ENCODE data around the gene RNF215. TPM values are rescaled to one million over a fixed set of nuclear protein-coding genes. Genes with fewer than 3 reads are reported as not detected.

The RNF215 gene
- total RNA-seq, 1 donor from 2014 or later, result 8.6 TPM

- Mint-ChIP-seq H3K4me3 (no peak overlapping the region), H3K4me1 (peaks cover 14% of the 10 kb centered on the region), H3K27ac (no peak overlapping the region), H3K9me3 (peaks cover 5% of the 10 kb centered on the region), H3K36me3 (ENCODE audit: low read depth) (peaks cover 10% of the 10 kb centered on the region), H3K27me3 (peaks cover 6% of the 10 kb centered on the region)
- intact Hi-C loops (cut with micrococcal nuclease), result no loop called here
- ATAC-seq (ENCODE audit: low read depth) (no peak), DNase-seq (no peak)
- ChIA-PET POLR2A (interaction anchor here (0.6 to 5.2 kb wide), 2 partner anchors 9 to 122 kb away, joined by 3 to 36 read pairs; partner anchors contain the start of gene MTFP1), CTCF (interaction anchor here (1.0 kb wide), 1 partner anchor 9 kb away, joined by 3 read pairs; no protein-coding TSS in a partner anchor)
- TF ChIP-seq, protein P1, sequence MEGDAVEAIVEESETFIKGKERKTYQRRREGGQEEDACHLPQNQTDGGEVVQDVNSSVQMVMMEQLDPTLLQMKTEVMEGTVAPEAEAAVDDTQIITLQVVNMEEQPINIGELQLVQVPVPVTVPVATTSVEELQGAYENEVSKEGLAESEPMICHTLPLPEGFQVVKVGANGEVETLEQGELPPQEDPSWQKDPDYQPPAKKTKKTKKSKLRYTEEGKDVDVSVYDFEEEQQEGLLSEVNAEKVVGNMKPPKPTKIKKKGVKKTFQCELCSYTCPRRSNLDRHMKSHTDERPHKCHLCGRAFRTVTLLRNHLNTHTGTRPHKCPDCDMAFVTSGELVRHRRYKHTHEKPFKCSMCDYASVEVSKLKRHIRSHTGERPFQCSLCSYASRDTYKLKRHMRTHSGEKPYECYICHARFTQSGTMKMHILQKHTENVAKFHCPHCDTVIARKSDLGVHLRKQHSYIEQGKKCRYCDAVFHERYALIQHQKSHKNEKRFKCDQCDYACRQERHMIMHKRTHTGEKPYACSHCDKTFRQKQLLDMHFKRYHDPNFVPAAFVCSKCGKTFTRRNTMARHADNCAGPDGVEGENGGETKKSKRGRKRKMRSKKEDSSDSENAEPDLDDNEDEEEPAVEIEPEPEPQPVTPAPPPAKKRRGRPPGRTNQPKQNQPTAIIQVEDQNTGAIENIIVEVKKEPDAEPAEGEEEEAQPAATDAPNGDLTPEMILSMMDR (IDR thresholded peaks at IDR 0.05), result no peak
Measured at GRCh38 chr22:30433773-30434172, 46.6 kb upstream of the RNF215 start.

DNA sequence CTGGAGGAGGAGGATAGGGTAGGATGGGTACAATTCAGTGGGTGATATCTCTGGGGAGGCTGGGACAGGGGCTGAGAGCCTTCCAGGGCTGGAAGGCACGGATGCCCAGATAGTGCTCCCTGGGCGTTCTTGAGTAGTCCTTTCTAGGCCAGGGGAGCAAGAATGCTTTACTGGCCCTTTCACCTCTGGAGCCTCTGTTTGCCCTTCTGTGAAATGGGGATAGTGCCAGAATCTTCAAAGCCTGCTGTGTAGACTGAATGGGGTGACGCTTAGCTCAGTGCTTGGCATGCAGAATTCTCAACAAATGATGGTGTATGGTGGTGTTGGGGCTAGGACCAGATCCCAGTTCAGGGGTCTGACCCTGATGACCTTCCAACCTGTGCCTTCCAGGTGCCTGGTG lies 46.0 kb upstream of the RNF215 start:
- peaks cover 1% of the 10 kb centered on the region for H3K27me3 Mint-ChIP-seq
- DNase-seq, result no peak
- ATAC-seq (ENCODE audit: low read depth), result no peak
- no peak overlapping the region for H3K4me3 Mint-ChIP-seq
- TF ChIP-seq, protein P1 (IDR thresholded peaks at IDR 0.05), result no peak
- intact Hi-C loops (cut with micrococcal nuclease), result no loop called here
- no peak overlapping the region for H3K27ac Mint-ChIP-seq
- H3K9me3 Mint-ChIP-seq, result peaks cover 5% of the 10 kb centered on the region
- ChIA-PET POLR2A (interaction anchor here (0.6 to 5.2 kb wide), 2 partner anchors 8 to 122 kb away, joined by 3 to 36 read pairs; partner anchors contain the start of gene MTFP1), CTCF (interaction anchor here (1.0 to 1.3 kb wide), 2 partner anchors 8 to 145 kb away, joined by 3 to 4 read pairs; no protein-coding TSS in a partner anchor)
- H3K36me3 Mint-ChIP-seq (ENCODE audit: low read depth), result peaks cover 16% of the 10 kb centered on the region
- peaks cover 14% of the 10 kb centered on the region for H3K4me1 Mint-ChIP-seq

DNA sequence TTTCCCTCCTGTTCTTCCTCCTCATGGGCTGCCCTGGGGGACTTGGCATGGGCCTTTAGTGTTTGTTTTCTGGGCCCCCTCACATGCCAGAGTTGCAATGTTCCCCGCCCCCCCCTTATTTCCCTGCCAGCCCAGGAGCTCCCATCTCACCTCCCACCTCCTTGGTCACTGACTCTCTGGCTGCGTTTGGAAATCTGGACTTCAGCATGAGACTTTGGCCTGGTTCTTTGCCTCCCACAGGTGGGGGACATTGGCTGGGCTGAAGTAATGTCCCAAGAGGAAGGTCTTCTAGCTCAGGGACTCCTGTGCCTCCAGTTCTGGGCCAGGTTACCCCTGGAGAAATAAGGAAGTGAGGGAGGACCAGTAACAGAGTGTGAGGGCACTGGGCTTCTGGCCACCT lies 45.3 kb upstream of the RNF215 start:
- no peak for DNase-seq
- POLR2A ChIA-PET, result interaction anchor here (0.5 to 5.2 kb wide), 2 partner anchors 8 to 267 kb away, joined by 3 to 36 read pairs; partner anchors contain the start of gene MTFP1
- CTCF ChIA-PET, result interaction anchor here (1.3 kb wide), 1 partner anchor 145 kb away, joined by 4 read pairs; no protein-coding TSS in a partner anchor
- ATAC-seq (ENCODE audit: low read depth), result no peak
- H3K9me3 Mint-ChIP-seq, result peaks cover 5% of the 10 kb centered on the region
- H3K36me3 Mint-ChIP-seq (ENCODE audit: low read depth), result peaks cover 19% of the 10 kb centered on the region
- TF ChIP-seq, protein P1 (IDR thresholded peaks at IDR 0.05), result no peak
- H3K27me3 Mint-ChIP-seq, result no peaks in the 10 kb centered on the region
- peaks cover 14% of the 10 kb centered on the region for H3K4me1 Mint-ChIP-seq
- no peak overlapping the region for H3K27ac Mint-ChIP-seq
- no peak overlapping the region for H3K4me3 Mint-ChIP-seq
- intact Hi-C loops (cut with micrococcal nuclease), result no loop called here

DNA sequence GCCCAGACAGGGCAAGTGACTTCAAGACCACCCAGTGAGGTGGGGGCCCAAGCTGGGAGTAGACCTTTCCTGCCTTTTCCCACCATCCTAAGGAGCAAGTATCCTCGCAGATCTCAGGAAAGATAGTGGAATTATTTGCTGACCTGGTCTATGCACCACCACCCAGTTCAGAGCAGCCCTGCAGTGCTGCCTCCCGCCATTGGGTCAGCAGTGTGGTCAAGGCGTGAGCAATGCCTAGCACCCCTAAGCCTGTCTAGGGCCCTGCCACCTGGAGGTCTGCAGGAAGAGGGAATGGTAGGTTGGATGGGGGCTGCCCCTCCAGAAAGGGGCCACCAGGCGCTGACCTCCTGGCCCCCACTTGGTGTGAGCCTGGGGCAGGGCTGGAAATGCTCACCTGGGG lies 44.9 kb upstream of the RNF215 start:
- no peak overlapping the region for H3K27ac Mint-ChIP-seq
- peaks cover 5% of the 10 kb centered on the region for H3K9me3 Mint-ChIP-seq
- POLR2A ChIA-PET, result interaction anchor here (0.5 kb wide), 1 partner anchor 268 kb away, joined by 3 read pairs; no protein-coding TSS in a partner anchor
- no peaks in the 10 kb centered on the region for H3K27me3 Mint-ChIP-seq
- ATAC-seq (ENCODE audit: low read depth) (no peak), DNase-seq (no peak)
- intact Hi-C loops (cut with micrococcal nuclease), result no loop called here
- H3K4me3 Mint-ChIP-seq, result no peak overlapping the region
- CTCF ChIA-PET, result interaction anchor here (1.3 kb wide), 1 partner anchor 144 kb away, joined by 4 read pairs; no protein-coding TSS in a partner anchor
- peaks cover 16% of the 10 kb centered on the region for H3K4me1 Mint-ChIP-seq
- peaks cover 20% of the 10 kb centered on the region for H3K36me3 Mint-ChIP-seq (ENCODE audit: low read depth)
- TF ChIP-seq, protein P1 (IDR thresholded peaks at IDR 0.05), result no peak

DNA sequence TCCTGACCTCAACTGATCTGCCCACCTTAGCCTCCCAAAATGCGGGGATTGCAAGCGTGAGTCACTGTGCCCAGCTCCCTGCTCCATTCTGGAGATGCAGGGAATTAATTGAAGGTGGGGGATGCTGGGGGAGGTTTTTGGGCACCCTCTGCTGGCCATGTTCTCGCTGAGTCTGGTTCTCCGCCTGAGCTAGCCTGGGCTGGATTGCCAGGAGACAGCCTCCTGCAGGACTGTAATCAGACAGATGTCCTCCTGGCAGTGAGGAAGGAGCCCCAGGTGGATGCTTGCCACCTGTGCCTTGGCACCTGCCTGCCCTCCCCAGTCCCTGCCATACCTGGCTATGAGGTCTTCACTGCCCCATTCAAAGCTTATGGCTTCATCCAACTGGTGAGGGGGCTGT lies 43.7 kb upstream of the RNF215 start:
- Mint-ChIP-seq H3K9me3 (peaks cover 3% of the 10 kb centered on the region), H3K27ac (no peak overlapping the region), H3K36me3 (ENCODE audit: low read depth) (peaks cover 27% of the 10 kb centered on the region), H3K4me1 (peaks cover 26% of the 10 kb centered on the region), H3K4me3 (no peak overlapping the region), H3K27me3 (no peaks in the 10 kb centered on the region)
- no peak for ATAC-seq (ENCODE audit: low read depth)
- ChIA-PET POLR2A (interaction anchor here (1.0 kb wide), 1 partner anchor 8 kb away, joined by 3 read pairs; no protein-coding TSS in a partner anchor), CTCF (interaction anchor here (0.6 kb wide), 1 partner anchor 42 kb away, joined by 3 read pairs; no protein-coding TSS in a partner anchor)
- intact Hi-C loops (cut with micrococcal nuclease), result no loop called here
- TF ChIP-seq, protein P1 (IDR thresholded peaks at IDR 0.05), result no peak
- DNase-seq, result no peak
